ENCODE results near the gene PIK3CG.

PIK3CG gene

DNA sequence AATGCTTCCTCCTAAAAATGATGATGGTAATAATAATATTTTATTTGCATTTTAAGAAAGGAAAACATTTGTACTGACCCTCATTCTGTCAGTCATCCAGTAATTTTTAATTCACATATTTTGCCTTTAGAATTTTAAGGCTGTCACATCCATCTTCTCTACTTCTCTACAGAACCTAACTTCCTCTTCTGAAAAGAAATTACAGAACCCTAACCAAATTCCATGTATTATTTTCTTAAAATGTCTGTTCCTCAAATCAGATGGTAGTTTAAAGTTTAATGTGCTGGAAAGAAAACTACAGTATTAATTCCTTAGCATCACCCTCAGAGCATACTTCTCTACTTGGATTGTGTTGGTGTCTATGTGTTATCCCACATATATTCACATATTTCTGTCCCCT lies 9.0 kb downstream of the PIK3CG start:
- H3K4me3 ChIP-seq = 0 out of 20 replicates have a peak overlapping the region, but pooled peaks of 2 of the 10 experiments have one; percentile 14 to 19
- no peak for TF ChIP-seq Cebpa-rat (IDR thresholded peaks at IDR 0.05)
- peak overlapping the region in 4 of 11 experiments; percentile 24 to 97 (median 92); a peak in 6 of 22 replicates for H3K4me2 ChIP-seq
- peaks cover 9 to 47% (median 39%) of the 10 kb centered on the region in 11 experiments; a peak in 20 of 22 replicates for H3K9me3 ChIP-seq (replicated peaks in 1 of 11)
- no peak overlapping the region for H3K9ac ChIP-seq
- H3K36me3 ChIP-seq = peaks cover 75 to 99% (median 92%) of the 10 kb centered on the region in 11 experiments
- no peaks in the 10 kb centered on the region for H3K27me3 ChIP-seq
- H4K20me1 ChIP-seq = peaks cover 0 to 43% (median 19%) of the 10 kb centered on the region in 11 experiments; a peak in 15 of 22 replicates
- H3K4me1 ChIP-seq = peaks cover 28 to 76% (median 44%) of the 10 kb centered on the region in 10 experiments
- no peak overlapping the region for H3K27ac ChIP-seq

DNA sequence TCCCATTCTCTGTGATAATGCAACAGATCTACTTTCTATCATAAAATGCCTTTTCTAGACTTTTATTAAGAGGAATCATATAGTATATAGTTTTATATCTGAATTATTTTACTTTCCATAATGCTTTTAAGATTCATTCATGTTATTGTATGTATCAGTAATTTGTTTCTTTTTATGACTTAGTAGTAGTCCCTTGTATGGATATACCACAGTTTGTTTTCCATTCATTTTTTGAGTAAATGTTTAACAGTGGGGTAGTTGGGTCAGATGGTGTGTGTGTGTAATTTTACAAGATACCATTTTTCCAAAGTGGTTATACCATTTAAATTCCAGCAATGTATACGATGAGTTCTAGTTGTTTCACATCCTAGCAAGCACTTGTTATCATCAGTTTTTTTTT lies 10.4 kb downstream of the PIK3CG start:
- Histone ChIP-seq H3K9ac (no peak overlapping the region), H3K4me1 (peaks cover 14 to 63% (median 30%) of the 10 kb centered on the region in 10 experiments), H3K9me3 (replicated peaks in 1 of 11) (peaks cover 9 to 46% (median 39%) of the 10 kb centered on the region in 11 experiments; a peak in 20 of 22 replicates), H3K4me2 (no peak overlapping the region), H3K4me3 (no peak overlapping the region), H3K36me3 (peaks cover 82 to 99% (median 92%) of the 10 kb centered on the region in 11 experiments), H4K20me1 (peaks cover 0 to 45% (median 26%) of the 10 kb centered on the region in 11 experiments; a peak in 15 of 22 replicates), H3K27ac (no peak overlapping the region), H3K27me3 (no peaks in the 10 kb centered on the region)
- no peak for TF ChIP-seq Cebpa-rat (IDR thresholded peaks at IDR 0.05)

- H3K4me2 ChIP-seq = peak overlapping the region in 1 of 11 experiments; percentile 22; a peak in 1 of 22 replicates
- no peak overlapping the region for H3K4me3 ChIP-seq
- peaks cover 9 to 22% (median 19%) of the 10 kb centered on the region in 11 experiments; a peak in 20 of 22 replicates for H3K9me3 ChIP-seq (replicated peaks in 1 of 11)
- no peak for TF ChIP-seq Cebpa-rat (IDR thresholded peaks at IDR 0.05)
- no peak overlapping the region for H3K9ac ChIP-seq
- H3K4me1 ChIP-seq = peaks cover 0 to 40% (median 10%) of the 10 kb centered on the region in 10 experiments; a peak in 13 of 20 replicates
- H3K27me3 ChIP-seq = no peaks in the 10 kb centered on the region
- H3K36me3 ChIP-seq = peaks cover 96 to 100% (median 100%) of the 10 kb centered on the region in 11 experiments
- peaks cover 0 to 63% (median 33%) of the 10 kb centered on the region in 11 experiments; a peak in 17 of 22 replicates for H4K20me1 ChIP-seq
- no peak overlapping the region for H3K27ac ChIP-seq
Observed at GRCh38 chr7:106878748-106879439, 13.8 kb downstream of the PIK3CG start.

GRCh38 chr7:106881984-106882383 lies 16.9 kb downstream of the PIK3CG start:
- Histone ChIP-seq H3K9ac (no peak overlapping the region), H3K27me3 (no peaks in the 10 kb centered on the region), H3K4me2 (no peak overlapping the region), H4K20me1 (peaks cover 0 to 84% (median 40%) of the 10 kb centered on the region in 11 experiments; a peak in 18 of 22 replicates), H3K27ac (no peak overlapping the region), H3K4me1 (peaks cover 2 to 33% (median 10%) of the 10 kb centered on the region in 10 experiments; a peak in 13 of 20 replicates), H3K4me3 (no peak overlapping the region), H3K9me3 (replicated peaks in 1 of 11) (no peaks in the 10 kb centered on the region), H3K36me3 (peaks cover 98 to 100% (median 100%) of the 10 kb centered on the region in 11 experiments)
- TF ChIP-seq Cebpa-rat (IDR thresholded peaks at IDR 0.05) = no peak

GRCh38 chr7:106883456-106884026 lies 18.5 kb downstream of the PIK3CG start:
- H3K4me3 ChIP-seq = no peak overlapping the region
- peaks cover 99 to 100% (median 100%) of the 10 kb centered on the region in 11 experiments for H3K36me3 ChIP-seq
- no peak overlapping the region for H3K27ac ChIP-seq
- H3K27me3 ChIP-seq = no peaks in the 10 kb centered on the region
- H3K9me3 ChIP-seq (replicated peaks in 1 of 11) = no peaks in the 10 kb centered on the region
- H3K4me2 ChIP-seq = no peak overlapping the region
- peaks cover 0 to 25% (median 6%) of the 10 kb centered on the region in 10 experiments; a peak in 9 of 20 replicates for H3K4me1 ChIP-seq
- H4K20me1 ChIP-seq = peaks cover 0 to 78% (median 33%) of the 10 kb centered on the region in 11 experiments; a peak in 17 of 22 replicates
- no peak for TF ChIP-seq Cebpa-rat (IDR thresholded peaks at IDR 0.05)
- no peak overlapping the region for H3K9ac ChIP-seq

DNA sequence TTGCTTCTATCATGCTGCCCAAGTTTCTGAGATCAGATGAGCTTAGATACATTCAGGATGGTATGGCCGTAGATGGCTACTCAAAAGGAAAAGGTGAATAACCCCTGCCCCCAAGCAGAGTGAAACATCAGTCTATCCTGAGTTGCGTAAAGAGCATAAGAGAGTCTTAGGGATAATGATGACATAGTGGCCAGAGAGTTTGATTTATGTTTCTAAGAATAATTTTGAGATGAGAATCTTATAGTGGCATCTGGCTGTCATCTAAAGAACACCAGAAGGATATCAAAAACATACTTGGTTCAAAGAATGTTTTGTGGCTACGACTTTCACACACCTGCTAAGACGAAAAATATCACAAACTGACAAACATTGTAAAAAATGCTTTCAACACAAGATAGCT lies 20.6 kb downstream of the PIK3CG start:
- Histone ChIP-seq H3K4me1 (peaks cover 0 to 20% (median 4%) of the 10 kb centered on the region in 10 experiments; a peak in 6 of 20 replicates), H3K4me3 (no peak overlapping the region), H3K36me3 (peaks cover 98 to 100% (median 100%) of the 10 kb centered on the region in 11 experiments), H3K27ac (no peak overlapping the region), H3K9me3 (replicated peaks in 1 of 11) (no peaks in the 10 kb centered on the region), H3K9ac (no peak overlapping the region), H3K4me2 (no peak overlapping the region), H3K27me3 (no peaks in the 10 kb centered on the region), H4K20me1 (peaks cover 0 to 82% (median 29%) of the 10 kb centered on the region in 11 experiments; a peak in 17 of 22 replicates)
- no peak for TF ChIP-seq Cebpa-rat (IDR thresholded peaks at IDR 0.05)

DNA sequence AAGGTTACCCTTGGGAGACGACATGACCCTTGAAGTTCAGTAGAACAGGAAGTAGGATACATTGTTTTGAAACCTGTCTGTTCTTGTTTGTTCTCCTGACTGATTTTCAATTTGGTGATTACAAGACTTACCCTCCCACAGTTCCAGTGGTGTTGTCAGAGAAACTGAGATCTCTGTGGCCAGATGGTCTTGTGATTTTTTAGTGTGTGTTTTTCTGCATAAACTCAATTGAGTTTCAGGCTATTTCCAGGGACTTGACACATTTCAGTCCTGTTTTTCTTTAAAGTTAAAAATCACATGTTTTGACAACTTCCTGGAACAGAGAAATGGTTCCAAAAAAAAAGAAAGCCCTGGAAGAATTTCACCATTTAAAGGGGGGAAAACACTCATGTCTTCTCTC lies 22.3 kb downstream of the PIK3CG start:
- Histone ChIP-seq H4K20me1 (peaks cover 0 to 94% (median 27%) of the 10 kb centered on the region in 11 experiments; a peak in 16 of 22 replicates), H3K4me2 (no peak overlapping the region), H3K36me3 (peaks cover 99 to 100% (median 100%) of the 10 kb centered on the region in 11 experiments), H3K9ac (no peak overlapping the region), H3K4me1 (peaks cover 1 to 36% (median 11%) of the 10 kb centered on the region in 10 experiments; a peak in 10 of 20 replicates), H3K9me3 (replicated peaks in 1 of 11) (no peaks in the 10 kb centered on the region), H3K27ac (peak overlapping the region in 2 of 11 experiments; percentile 0 to 42; a peak in 1 of 22 replicates), H3K4me3 (no peak overlapping the region), H3K27me3 (no peaks in the 10 kb centered on the region)
- TF ChIP-seq Cebpa-rat (IDR thresholded peaks at IDR 0.05) = no peak

GRCh38 chr7:106888204-106888603 lies 23.1 kb downstream of the PIK3CG start:
- H3K9ac ChIP-seq = no peak overlapping the region
- H3K27me3 ChIP-seq = no peaks in the 10 kb centered on the region

DNA sequence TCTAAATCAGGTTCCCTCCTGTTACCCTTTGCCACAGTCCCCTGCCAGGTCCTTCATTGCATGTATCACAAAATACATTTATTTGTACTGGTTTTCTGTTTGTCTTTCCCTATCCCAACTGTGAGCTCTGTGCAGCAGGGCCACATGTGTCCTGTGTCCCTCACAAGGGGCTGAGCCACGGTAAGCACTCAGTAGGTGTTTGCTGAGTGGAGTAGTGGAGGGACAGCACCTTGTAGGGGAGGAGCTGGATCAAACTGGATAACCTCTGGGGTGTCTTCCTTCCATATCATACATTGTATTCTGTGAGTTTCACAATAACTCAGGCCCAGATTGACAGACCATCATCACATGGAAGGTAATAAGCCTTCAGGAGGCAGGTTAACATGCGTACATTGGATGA lies 25.9 kb downstream of the PIK3CG start:
- Histone ChIP-seq H3K9me3 (replicated peaks in 1 of 11) (peaks cover 0 to 8% (median 4%) of the 10 kb centered on the region in 11 experiments; a peak in 13 of 22 replicates), H3K27ac (no peak overlapping the region), H4K20me1 (peaks cover 0 to 91% (median 18%) of the 10 kb centered on the region in 11 experiments; a peak in 14 of 22 replicates), H3K4me3 (no peak overlapping the region), H3K36me3 (peaks cover 97 to 100% (median 100%) of the 10 kb centered on the region in 11 experiments), H3K27me3 (no peaks in the 10 kb centered on the region), H3K4me1 (peaks cover 28 to 60% (median 38%) of the 10 kb centered on the region in 10 experiments), H3K9ac (no peak overlapping the region), H3K4me2 (no peak overlapping the region)
- TF ChIP-seq Cebpa-rat (IDR thresholded peaks at IDR 0.05) = no peak

More at GRCh38 chr7:106888204-106888603, 23.1 kb downstream of the PIK3CG start:
- Histone ChIP-seq H3K4me3 (no peak overlapping the region), H3K27ac (no peak overlapping the region), H3K9me3 (replicated peaks in 1 of 11) (no peaks in the 10 kb centered on the region), H3K4me1 (peaks cover 7 to 44% (median 17%) of the 10 kb centered on the region in 10 experiments; a peak in 16 of 20 replicates), H4K20me1 (peaks cover 0 to 95% (median 20%) of the 10 kb centered on the region in 11 experiments; a peak in 14 of 22 replicates), H3K4me2 (no peak overlapping the region), H3K36me3 (peaks cover 99 to 100% (median 100%) of the 10 kb centered on the region in 11 experiments)
- TF ChIP-seq Cebpa-rat (IDR thresholded peaks at IDR 0.05) = no peak
